Activated CD8-positive, alpha-beta memory T cell treated with anti-CD3 and anti-CD28 coated beads, Interleukin-2, amount 50 U/mL, for 1 hour (primary cell): ENCODE data around the gene ASXL1.
"Not testable (repeated sequence)": the region's sequence is repeated elsewhere in the genome, so short reads cannot be mapped to it uniquely, and the experiment has no call there.

Source experiments
- DNase-seq: peaks from one replicate; pipeline ENCODE4 v3.0.0-alpha.2; 2020; ENCODE audit errors: extremely low read depth

The ASXL1 gene

GRCh38 chr20:32337937-32338661 is 20.0 kb upstream of the ASXL1 start:
- no peak for DNase-seq

DNA sequence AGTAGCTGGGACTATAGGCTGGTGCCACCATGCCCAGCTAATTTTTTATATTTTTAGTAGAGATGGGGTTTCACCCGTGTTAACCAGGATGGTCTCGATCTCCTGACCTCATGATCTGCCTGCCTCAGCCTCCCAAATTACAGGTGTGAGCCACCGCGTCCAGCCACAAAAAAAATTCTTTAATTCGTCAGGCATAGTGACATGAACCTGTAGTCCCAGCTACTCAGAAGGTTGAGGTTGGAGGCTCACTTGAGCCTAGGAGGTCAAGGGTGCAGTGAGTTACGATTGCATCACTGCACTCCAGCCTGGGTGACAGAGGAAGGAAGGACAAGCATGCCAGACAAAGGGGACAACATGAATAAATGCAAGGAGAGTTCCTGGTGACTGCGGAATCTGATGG is 19.5 kb upstream of the ASXL1 start:
- DNase-seq = no peak

DNA sequence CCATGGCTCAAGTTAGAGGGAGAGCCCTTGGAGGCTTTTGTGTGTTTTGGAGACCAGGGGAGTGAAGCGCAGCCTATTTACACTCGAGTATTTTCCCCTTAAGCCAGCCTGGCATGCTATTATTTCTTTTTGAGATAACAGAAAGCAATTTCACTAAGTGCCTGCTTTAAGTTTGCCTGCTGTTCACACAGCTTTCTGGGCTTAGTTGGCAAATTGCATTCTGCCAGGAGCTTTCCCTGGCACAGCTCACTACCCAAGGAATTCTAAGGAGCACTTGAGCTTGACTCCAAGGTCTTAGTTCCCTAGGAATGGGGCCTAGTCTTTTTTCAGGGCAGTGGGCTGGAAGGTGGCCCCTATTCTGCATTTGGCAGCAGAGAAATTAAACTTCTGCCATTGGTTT is 19.0 kb upstream of the ASXL1 start:
- DNase-seq = no peak

- DNase-seq = not testable (repeated sequence)
These were observed 17.1 kb upstream of the ASXL1 start for GRCh38 chr20:32341053-32341452.

DNA sequence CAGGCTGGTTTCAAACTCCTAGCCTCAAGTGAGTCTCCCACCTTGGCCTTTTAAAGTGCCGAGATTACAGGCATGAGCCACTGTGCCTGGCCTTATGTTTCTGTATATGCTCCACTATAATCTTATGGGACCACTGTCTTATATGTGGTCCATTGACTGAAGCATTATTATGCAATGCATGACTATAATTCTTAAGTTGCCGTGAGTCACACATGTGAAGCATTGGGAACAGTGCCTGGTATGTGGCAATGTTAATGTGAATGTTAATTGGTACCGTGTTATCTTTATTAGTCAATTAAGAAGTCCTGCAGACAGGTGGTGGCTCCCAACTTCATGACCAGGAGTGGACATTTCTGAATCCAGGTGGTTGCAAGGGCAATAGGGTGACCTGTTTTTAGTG is 14.7 kb upstream of the ASXL1 start:
- no peak for DNase-seq

- DNase-seq = no peak
These were observed 13.2 kb upstream of the ASXL1 start for GRCh38 chr20:32344835-32345506.

DNA sequence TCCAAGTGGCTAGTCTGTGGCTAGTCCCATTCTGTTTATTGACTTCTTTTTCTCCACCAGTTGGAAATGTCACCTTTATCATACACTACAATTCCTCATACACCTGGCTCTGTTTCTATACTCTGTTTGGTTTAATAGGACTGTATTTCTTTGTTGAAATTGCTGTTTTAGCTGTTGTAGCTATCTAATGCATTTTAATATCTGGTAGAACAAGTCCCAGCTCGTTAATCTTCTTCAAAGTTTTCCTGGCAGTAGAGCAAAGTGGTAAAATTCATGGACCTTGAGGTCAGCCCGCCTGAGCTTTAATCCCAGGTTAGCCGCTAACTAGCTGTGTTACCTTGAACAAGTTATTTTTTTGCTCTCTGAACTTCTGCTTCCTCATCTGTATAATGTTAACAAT is 9.9 kb upstream of the ASXL1 start:
- DNase-seq = no peak

DNA sequence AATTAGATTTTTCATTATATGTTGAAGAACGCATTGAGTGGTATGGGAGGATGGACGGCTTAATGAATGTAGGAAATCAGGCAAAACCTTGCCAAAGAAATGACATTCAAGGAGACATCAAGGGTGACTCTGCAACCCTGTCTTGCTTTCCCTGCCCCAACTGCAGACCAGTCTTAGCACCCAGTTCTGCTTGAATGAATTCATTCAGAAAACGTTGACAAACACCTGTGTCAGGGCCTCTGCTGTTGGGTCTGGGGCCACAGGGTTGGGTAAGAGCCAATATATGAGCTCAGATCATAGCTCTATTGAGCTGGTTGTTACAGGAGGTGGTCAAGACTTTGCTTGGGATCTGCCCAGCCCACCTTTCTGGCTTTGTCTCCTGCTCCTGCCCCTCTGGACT is 7.7 kb upstream of the ASXL1 start:
- no peak for DNase-seq

DNA sequence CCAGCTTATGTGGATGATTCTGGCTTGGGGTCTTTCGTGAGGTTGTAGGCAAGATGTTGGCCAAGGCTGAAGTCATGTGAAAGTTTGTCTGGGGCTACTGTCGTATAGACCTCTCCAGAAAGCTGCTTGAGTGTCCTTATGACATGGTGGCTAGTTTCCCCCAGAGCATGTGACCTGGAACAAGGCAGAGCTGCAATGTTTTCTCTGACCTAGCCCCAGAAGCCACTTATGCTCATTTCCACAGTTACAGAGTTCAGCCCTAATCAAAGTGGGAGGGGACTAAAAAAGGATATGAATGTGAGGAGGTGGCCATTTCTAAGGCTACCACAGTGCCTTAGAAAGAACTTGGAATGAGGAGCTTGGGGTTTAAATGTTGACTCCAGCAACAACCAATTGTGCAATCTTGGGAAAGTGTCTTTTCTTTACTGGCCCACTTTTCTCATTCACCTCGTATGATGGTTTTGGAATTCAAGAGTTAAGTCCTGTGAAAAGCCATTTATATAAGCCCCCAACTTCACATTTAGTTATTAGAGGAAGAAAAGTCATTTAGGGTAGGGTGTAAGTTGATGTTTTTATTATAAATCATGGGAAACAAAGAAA is 5.9 kb upstream of the ASXL1 start:
- no peak for DNase-seq

DNA sequence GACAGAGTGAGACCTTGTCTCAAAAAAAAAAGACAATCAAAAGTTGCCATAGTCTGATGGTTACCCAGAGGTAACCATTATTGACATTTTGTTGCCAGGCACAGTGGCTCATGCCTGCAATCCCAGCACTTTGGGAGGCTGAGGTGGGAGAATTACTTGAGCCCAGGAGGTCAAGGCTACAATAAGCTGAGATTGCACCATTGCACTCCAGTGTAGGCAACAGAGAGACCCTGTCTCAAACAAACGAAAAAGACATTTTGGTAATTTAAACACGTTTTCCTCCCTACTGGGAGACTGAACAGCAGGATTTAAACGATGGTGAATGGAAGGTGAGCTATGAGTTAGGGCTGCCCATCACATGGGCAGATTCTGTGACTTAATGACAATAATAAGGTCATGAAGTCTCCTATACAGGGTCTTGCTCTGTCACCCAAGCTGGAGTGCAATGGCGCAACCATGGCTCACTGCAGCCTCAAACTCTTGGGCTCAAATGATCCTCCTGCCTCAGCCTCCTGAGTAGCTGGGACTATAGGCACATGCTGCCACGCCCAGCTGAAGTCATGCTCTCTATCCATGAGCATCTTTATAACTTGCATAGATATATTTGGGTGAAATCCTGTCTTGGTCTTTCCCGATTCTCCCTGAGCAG is 4.2 kb upstream of the ASXL1 start:
- no peak for DNase-seq

- DNase-seq = no peak
These were observed 3.3 kb upstream of the ASXL1 start for GRCh38 chr20:32354592-32355416.

DNA sequence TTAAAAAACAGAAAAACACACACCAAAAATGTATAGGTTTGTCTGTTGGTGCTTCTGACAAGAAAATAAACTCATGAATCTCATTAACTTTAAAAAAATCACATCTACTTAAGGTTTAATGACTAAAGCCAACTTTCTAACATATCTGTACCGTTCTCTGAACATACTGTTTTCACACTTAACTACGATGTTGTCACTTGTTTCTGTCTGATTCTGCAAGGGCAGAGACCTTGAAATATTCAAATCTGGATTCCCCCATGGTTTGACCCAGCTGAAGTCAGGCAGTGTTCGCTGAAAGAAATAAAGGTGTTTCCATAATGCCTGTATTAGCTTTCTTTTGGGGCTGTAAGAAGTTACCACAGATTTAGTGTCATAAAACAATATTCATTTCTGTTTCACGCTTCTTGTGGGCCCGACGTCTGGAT is 2.7 kb upstream of the ASXL1 start:
- no peak for DNase-seq

DNA sequence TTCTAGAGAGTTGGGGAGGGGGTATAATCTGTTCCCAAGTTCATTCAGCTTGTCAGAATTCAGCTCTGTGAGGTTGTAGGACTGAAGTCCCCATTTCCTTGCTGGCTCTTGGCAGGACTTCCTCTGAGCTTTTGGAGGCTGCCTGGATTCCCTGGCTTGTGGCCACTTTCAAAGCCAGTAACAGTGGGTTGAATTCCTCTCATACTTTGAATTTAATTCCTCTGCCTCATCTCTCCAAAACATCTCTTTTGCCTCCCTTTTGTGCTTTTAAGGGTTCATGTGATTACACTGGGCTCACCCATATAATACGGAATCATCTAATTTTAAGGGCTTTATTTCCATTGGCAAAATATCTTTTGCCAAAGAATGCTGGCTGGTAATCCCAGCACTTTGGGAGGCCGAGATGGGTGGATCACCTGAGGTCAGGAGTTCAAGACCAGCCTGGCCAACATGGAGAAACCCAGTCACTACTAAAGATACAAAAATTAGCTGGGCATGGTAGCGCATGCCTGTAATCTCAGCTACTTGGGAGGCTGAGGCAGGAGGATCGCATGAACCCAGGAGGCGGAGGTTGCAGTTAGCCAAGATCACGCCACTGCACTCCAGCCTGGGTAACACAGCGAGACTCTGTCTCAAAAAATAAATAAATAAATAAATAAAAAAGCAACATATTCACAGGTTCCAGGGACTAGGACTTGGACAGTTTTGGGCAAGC is 2.1 kb upstream of the ASXL1 start:
- DNase-seq = not testable (repeated sequence)

DNA sequence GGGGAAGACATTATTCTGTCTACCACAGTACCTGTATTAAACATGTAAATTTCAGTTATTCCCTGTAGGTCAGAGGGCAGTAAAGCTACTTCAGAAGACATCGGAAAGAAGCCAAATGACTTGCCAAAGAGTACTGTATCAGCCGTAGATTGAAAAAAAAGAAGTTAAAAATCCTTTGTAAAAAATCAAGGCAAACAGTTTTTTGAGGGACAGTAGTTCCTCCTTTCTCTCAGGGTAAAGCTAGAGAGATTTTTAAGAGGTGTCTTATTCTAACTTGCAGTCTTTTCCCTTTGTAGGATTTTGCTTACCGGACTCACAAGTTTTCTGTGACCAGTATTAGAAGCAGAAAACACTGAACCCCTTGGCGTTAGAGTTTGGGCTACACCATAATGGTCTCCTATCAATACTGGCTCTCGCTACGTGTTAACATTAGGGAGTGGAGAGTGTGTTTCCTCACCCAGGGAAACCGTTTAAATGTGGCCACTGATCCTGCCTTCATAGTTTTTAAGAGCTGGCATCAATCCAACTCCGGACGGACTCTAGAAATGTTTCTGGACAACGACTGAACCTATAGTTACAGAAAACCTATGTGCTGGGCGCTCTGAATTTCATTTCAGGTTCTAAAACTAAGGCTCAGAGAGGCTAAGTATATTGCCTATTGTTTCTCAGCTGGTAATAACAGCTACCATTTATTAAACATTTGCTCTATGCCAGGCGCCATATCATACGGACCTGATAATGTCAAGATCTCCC is 1.3 kb upstream of the ASXL1 start:
- DNase-seq = no peak

DNA sequence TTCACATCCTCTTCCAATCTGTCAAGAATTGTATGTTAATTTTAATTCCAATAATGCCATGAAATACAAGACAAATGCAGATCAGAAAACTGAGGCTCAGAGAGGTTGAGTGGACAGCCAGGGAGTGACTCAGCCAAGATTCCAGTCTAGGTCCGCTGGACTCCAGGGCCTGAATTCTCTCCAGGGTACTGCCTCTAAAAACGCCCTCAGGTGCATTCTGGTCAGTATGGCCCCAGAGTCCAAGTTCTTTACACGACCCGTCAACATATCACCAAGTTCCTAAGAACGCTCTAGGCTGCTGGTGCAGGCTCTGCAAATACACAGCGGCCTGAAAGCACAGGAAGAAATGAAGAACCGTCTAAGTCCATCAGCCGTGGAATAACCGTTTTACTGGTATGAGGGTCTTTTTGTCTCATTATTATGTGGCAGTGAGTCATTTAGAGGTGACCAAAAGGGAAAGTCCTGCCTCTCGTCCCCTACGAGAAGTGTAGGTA is 709 bp upstream of the ASXL1 start:
- no peak for DNase-seq

GRCh38 chr20:32358632-32358882 is 426 bp downstream of the ASXL1 start:
- DNase-seq = no peak

- DNase-seq = peak; percentile 24
These were observed 927 bp downstream of the ASXL1 start for GRCh38 chr20:32358883-32359632.

DNA sequence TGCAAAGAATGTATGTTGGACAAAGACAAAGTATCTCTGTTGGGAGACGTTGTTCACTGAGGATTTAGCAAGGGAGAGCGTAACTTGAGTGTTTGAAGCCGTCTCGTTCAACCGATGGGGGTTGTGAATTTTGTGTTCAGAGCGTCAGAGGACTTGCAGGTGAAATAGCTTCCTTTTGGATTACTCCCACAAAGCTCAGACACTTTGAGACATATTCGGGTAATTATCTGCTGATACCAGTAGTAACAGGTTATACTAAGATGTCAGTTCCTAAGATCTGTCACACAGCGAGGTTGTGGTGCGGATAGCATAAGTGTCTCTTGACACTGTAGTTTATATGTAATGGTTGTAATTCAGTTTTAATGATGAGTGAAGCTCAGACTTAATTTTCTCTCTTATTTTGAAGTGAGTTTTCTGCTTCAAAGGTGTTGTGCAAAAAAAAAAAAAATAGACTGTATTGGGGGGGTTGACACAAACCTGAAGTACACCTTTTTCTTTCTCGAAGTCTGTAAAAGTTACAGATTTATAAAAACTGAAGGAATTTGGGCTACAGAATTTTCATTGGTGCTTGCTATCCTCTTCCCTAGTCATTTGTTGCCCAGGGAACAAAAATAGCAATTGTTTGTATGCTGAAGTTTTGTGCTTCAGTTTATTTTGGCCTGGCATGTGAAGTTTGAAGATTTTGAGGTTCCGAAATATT is 1.7 kb downstream of the ASXL1 start:
- DNase-seq = no peak

DNA sequence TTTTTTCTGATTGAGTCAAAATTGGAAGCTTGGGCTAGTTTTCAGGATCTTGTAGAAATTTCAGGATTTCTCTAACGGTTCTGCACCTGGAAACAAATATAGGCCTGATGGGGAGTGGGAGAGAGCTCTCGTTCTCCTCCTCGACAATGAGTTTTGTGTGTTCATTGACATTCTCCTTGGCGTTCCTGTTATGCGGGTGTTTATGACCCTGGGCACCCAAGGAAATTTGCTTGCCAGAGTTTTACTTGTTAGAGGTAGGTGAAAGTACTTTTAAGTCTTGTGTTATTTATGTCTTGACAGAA is 2.2 kb downstream of the ASXL1 start:
- no peak for DNase-seq
